Stimulated activated CD4-positive, alpha-beta T cell treated with anti-CD3 and anti-CD28 coated beads, TNF-alpha, amount 100 ng/mL, for 48 hours (primary cell): ENCODE results near the gene DCDC2C.

ENCODE experiments used
- DNase-seq, 3 donors: peaks; one replicate each; pipeline ENCODE4 v3.0.0-alpha.2; 2020; ENCODE audit warnings: low read depth in 3 of 3

The DCDC2C gene

DNA sequence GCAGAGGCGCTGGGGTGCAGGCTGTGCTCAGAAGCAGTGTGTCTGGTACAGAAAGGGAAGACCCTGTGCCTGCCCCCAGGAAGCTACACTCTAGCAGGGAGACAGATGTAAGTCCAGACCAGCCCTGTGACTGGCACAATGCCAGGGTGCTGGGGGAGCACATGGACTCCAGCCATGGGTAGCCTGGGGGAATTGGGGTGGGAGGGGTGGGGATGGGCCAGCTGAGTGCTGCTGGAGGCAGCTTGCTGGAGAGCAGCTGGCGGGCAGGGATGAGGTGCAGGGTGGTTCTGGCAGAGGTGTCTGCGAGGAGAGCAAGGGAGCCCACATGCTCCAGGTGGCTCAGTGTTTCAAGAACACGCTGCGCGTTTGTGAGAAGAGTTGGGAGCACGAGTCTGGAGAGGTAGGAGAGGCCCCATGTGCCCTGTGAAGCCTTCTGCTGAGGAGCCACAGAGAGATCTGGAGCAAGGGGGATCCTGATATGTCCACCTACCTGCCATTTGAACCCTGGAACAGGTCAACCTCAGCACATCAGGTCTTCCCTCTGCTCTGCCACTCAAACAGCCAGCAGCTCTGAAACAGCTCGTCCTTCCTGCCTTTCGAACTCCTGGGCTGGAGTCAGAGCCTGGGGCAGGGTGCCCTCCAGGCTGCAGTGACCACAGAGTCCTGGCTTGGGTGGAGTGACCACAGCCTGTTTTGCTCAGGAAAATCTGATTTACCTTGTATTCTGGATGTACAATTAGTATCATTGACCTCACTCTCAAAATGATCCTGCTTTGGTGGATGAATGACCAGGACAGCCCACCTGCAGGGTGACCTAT, 30.3 kb upstream of the DCDC2C start:
- no peak for DNase-seq

DNA sequence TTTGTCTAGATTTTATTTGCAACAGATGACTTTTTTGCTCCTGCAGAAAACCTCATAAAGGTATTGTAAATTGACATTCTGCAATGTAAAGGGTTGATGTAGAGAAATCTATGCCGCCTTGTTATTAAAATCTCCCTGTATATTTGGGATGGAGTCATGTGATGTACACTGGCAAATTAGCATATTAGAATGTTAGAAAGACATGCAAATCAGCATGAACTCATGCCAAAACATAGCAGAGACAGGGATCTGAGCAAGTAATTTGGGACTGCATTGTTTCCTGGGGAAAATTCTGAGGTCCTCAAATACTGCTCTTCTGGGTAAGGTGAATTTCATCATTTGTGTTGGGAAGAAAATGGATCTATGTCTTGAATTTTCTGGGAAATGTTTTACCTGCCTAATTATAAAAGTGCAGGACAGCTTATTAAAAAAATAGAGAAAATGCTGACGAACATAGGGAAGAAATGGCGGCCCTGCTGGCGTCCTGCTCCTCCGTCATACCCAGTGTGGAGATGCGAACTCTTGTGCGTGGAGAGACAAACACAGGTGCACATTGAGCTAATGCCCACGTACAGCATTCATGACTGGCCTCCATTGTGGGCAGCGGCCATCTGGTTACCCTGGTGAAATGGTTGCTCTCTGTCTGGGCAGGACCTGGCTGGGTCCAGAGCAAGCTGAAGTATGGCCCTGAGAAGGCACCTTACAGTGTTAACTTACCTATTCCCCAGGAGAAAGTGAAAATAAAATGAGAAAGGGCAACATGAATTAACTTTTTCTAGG, 29.1 kb upstream of the DCDC2C start:
- no peak for DNase-seq

DNA sequence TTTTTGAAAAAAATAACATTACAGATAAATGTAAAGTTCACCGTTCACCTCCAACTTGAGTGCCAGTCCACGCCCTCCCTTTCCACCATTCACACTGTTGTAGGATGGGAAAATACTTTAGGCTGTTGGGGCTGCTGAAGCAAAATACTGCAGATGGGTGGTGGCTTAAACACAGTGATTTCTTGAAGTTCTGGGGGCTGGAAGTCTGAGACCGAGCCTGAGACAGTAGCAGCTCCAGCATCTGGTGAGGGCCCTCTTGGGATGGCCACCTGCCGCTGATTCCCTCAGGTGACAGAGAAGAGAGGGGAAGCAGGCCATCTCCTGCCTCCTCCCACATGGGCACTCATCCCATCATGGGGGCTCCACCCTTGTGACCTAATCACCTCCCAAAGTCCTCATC, 27.7 kb upstream of the DCDC2C start:
- DNase-seq, result no peak

DNA sequence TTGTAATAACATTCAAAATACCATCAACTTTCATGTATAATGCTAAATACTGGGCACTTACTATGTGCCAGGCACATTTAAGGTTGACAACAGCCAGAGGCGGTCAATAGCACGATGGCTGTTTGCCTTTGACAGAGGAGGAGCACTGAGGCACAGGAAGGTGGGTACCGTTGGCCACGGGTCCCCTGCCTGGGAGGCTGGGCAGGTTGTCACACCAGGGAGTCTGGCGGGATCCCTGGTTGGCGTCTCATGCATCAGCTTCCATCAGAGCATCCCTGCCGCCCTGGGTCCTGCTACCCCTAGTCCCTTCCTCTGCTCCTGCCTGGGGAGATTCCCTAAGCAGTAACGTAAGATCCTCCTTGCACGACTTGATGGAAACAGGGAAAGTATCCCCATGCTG, 25.9 kb upstream of the DCDC2C start:
- no peak for DNase-seq

DNA sequence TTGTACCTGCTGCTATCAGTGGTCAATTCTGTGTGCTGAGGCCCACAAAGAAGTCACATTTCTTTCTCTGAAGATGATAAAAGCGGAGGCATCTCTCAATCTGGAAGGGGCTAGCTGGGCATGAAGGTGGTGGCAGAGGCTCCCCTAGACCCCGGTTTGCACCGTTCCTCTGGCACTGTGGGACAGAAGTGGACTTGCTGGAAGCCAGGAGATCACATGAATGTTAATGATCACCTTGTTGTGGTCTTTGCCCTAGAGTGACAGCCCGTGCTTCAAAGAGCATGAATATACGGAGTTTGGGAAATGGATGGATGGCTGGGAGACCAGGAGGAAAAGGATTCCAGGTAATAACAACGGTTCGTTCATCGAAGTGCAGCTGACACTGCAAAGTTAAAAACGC, 25.2 kb upstream of the DCDC2C start:
- no peak for DNase-seq

DNA sequence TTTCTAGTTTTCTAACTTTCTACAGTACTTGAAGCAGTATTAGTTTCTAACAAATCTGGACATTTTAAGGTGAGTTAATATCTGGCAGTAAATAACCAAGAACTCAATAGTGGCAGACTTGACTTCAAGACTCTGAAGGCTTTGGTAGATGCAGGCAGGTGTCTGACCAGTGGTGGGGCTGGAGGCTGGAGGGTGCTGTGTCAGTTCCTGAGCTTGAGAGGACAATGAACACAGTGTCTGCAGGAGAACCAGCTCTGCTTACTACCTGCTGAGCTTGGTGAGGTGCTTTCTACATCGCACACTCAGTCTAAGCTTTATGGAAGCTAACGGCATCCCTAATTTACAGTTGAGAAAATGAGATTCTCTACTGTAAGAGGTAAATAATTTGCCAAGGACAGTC, 24.2 kb upstream of the DCDC2C start:
- DNase-seq, result no peak

DNA sequence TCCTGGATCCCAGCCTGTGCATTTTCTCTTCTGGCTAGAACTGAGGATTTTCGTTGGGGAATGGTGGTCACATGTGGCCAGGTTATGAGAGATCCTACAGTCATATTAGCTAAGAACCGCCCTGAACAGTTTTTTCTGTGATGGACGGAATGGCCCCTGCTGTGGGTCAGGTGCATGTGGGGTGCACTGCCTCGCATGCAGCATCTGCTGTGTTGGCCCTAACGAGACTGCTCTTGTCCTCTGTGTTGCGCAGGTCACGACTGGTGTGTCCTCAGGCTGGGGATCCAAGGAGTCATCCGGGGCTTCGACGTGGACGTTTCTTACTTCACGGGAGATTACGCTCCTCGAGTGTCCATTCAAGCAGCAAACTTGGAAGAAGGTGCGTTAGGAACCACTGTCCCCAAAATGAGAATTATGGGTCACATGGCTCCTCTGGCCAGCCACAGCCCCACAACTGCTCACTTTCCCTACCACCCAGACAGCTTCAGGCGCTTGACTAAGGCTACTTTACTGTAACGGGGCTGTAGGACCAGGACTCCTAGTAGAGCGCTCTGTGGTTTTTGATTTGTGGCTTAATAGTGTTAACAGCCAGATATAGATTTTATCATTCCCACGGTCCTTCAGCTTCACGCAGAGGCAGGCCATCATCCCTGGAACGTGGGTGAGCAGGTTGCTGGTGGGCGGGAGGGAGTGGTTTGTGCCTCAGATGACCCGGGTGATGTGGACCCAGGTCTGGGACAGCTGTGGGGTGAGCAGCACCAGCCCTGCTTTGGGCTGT, 23.6 kb upstream of the DCDC2C start:
- no peak for DNase-seq

DNA sequence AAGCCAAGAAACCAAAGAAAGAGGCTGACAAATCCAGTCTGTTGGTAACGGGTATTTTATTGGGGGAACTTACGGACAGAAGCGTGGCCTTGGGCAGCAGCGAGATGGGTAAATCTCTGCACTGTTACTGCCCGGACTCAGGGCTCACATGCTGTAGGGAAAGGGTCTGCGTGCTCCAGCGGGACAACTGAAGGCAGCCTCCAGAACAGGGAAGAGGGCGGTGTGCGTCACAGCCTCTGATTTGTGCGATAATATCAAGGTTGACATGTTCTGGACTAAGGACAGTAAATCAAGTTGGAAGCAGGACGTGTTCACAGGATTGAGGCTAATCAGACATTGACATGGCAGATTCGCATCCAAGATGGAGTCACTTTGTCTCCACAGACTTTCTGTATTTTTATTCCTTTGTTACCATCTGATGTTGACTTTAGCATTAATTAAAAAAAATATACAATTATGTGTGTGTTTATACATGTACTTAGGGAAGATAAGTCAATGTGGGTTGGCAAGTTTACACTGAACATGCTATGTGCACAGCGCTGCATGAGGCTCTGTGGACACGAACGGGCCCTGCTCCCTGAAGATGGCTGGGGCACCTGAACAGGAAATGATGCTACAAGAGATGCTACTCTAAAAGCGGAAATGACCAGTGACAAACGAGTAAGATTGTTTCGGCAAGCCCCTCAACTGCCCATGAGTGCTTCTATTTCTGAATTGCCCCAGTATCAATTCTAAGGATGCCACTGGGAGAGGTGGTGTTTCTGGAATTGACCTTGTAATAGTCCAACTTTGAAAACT, 22.6 kb upstream of the DCDC2C start:
- DNase-seq, result no peak

DNA sequence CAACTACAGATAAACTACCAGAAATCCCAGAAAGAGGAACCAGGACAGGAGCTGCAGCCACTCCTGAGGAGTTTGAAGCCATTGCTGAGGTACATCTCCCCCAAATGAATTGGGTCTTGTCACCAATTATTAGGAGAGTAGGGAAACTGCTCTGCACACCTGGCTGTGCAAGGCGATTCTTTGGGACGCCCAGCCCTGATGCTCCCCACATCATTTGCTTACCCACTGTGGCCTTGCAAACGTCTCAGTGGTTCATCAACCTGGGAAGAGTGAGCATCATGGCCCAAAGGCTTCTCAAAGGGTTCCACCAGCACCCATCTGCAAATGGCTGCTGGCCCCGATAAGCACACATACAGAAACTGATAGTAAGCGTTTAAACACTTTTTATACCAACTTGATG, 21.8 kb upstream of the DCDC2C start:
- DNase-seq, result no peak

DNA sequence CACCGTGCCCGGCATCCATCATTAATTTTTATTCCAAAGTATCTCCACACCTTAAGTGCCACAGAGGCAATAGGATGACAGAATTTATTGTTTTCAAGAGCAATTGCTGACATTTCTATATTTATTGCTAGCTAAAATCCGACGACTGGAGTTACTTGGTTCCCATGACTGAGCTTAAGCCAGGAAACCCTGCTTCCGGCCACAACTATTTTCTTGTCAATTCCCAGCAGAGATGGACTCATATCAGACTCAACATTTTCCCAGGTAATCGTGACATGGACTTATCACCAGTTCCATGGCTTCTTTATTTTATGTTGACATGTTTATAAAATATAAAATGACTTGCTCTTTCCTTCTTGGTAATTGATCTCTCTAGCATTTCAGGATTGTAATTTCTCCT, 20.6 kb upstream of the DCDC2C start:
- no peak for DNase-seq

DNA sequence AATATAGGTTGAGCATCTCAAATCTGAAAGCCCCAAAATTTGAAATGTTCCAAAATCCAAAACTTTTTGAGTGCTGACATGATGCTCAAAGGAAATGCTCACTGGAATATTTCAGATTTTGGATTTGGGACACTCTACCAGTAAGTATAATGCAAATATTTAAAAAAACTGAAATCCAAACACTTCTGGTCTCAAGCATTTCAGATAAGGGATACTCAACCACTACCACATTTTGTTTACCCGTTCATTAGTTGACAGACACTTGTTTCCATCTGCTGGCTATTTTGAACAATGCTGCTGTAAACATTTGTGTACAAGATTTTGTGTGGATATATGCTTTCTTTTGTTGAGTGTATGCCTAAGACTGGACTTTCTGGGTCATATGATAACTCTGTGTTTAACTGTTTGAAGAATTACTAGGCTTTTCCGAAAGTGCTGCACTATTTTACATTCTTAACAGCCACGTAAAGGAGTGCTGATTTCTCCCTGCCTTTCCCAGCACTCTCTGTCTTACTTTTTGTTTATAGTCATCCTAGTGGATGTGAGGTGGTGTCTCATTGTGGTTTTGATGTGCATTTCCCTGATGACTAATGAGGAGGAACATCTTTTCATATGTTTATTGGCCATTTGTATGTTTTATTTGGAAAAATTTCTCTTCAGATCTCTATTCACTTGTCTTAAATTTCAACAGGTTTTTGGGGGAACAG, 19.5 kb upstream of the DCDC2C start:
- no peak for DNase-seq

DNA sequence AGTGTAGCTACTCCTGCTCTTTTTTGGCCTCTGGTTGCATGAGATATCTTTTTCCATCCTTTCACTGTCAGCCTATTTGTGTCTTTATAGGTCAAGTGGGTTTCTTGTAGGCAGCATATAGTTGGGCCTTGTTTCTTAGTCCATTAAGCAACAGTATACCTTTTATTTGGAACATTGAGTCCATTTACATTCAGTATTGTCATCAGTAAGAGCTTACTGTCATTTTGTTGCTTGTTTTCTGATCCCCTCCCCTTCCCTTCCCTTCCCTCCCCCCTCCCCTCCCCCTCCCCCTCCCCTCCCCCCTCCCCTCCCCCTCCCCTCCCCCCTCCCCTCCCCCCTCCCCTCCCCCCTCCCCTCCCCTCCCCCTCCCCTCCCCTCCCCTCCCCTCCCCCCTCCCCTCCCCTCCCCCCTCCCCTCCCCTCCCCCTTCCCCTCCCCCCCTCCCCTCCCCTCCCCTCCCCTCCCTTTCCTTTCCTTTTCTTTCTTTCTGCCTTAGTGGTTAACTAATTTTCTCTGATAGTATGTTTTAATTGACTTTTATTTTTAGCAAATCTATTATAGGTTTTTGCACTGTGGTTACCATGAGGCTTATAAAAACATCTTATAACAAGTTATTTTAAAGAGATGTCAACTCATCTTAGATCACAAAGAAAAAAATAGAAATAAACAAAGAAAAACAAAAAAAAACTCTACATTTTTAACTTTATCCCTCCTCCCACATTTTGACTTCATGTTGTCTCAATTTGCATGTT, 13.2 kb upstream of the DCDC2C start:
- no peak for DNase-seq

DNA sequence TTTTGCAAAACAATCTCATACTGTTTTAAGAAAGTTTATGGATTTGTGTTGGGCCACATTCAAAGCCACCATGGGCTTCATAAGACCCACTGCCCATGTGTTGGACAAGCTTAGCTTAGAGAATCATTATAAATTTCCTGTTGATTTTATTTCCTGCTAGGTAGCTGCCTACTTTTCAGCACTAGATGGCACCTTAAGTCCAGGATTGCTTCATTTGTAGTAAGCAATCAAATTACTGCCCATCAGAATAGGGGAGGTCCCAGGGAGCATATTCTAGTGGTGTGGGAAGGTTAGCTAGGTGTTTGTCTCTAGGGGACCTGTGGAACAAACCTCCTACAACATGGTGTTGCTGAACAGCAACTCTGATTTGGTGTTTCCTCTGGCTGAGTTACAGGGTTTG, 11.0 kb upstream of the DCDC2C start:
- DNase-seq, result no peak

DNA sequence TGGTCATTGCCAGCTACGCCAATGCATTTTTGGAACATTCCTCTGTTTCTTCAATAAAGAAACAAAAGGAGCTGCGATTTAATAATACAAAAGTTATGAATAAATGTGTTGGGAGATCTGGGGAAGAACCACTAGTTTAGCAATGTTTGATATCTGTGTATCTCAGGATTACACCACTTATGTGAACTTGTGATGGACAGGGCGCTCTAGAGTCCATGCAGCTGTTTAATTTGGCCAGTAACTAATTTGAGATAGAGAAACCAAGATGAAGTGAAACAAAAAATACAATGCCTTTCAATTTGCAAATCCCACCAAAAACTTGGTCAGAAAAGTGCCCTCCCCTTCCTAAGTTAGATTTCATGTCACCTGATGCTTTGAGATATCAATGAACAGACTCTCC, 6.8 kb upstream of the DCDC2C start:
- DNase-seq, result no peak

DNA sequence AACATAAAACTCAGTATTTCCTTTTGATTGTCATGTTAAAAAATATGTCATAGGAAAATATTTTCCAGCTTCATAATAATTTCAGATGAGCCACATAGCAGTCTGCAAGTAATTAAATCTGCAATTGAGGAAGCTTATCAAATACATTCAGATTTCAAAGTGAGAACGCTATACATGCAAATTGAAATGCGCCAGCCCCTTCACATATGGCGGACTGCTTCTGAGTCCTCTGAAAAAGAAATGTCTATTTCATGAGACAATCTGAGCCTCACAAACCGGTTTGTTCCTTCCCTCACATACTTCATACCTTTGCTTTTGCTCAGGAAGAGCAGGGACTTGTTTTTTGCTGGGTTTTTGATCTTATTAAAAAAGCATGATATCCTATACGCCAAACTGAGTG, 2.3 kb upstream of the DCDC2C start:
- DNase-seq, result no peak

DNA sequence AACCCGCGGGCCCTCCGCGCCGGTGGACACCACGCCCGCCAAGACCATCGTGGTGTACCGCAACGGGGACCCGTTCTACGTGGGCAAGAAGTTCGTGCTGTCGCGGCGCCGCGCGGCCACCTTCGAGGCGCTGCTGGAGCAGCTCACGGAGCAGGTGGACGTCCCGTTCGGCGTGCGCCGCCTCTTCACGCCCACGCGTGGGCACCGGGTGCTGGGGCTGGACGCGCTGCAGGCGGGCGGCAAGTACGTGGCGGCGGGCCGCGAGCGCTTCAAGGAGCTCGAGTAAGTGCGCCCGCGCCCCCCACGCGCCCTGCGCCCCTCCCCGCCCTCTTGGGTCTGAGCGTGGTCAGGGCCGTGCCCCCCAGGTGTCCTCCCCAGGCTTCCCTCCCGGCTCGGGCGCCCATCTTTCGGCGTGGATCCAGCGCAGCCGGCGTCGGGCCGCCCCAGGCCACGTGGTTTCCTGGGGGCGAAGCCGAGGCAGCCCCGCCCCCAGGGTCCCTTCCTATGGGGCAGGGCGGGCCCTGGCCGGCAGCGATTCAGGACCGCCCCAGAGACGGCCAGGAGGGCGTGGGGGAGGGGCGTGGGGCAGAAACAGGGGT, 481 bp downstream of the DCDC2C start:
- DNase-seq, result no peak

DNA sequence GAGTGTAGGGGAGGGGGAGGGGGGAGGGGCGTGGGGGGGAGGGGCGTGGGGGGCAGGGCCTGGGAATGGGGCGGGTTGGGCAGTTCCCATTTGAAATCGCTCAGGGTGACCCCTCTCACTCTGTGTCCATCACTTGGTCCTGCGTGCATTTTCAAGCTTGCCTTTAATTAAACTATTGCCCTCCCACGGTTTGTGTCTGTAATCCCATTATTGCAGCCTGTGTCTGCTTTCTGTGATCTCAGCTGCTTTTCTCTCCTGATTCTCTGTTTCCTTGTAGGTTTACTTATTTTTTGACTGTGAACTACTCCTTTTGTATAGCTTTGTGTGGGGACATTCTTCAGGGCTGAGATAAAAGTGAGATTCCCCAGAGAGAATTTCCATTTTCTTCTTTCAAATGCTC, 1.3 kb downstream of the DCDC2C start:
- DNase-seq, result no peak

DNA sequence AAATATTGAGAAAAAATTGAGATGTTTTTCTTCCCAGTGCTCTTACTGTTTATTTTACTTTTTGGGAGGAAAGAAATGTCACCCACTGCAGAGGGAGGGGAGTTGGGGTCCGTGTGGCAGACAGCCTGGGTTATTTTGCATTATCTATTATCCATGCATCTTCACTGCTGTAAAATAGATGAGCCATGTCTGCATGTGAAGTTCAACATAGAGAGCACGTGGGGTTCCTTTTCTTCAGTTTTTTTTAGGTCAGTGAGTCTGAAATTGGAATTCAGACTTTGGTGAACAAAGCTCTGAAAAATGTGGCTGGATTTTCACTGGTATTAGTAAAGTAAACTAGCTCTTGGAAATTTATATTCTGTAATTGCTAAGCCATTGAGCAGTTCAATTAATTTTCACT, 2.4 kb downstream of the DCDC2C start:
- no peak for DNase-seq

DNA sequence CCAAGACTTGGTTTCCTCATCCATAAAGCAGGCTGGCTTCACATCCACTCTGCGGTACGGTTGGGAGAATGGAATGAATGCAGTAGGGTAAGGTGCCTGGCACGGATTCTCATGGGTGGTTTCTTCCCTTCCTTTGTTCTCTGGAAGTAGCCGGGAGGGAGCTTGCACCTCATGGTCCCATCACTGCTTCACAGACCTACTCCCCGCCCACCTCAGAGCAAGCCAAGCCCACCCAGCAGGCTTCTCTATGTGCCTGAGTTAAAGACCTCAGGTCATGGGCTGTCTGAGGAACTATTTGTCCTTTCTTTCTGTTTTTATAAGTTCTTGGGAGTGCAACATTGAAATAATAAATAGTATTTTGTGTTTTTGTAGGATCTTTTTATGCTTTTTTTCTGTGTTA, 3.5 kb downstream of the DCDC2C start:
- DNase-seq, result no peak

DNA sequence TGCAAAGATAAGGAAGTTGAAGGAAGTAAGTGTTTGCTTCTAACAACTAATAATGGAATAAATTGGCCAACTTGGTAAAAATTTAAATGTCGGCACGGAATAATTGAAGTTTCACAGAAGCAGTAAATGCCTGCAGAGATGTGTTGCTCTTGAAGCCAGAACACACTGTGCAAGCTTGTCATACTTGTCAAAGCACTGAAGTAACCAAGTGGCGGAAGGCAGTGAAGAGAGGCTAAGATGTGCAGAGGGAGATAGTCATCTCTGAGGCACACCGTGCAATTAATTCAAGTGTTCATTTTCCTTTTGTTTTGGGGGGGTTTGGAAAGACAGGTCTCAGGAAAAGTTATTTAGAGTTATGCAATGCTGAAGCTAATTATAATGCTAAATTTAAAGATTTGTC, 5.2 kb downstream of the DCDC2C start:
- no peak for DNase-seq
